ENCODE results near the gene GTF2B.

DNA sequence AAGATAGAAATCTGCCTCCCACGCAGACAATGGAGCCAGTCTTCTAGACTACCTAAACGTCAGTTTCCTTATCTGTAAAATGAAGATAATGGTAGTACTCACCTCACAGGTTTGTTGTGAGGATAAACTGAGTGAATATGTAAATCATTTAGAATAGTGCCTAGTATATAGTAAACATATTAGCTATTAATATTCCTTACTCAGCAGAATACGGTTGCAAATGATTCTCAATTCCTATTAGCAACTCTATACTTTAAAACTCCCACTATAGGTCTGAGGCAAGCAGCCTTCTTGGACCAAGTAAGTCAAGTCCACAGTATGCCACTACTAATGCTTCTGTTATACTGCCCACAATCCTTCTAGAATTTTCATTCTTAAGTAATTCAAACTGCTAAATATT, 5.4 kb downstream of the GTF2B start:
- TF ChIP-seq, protein P1, sequence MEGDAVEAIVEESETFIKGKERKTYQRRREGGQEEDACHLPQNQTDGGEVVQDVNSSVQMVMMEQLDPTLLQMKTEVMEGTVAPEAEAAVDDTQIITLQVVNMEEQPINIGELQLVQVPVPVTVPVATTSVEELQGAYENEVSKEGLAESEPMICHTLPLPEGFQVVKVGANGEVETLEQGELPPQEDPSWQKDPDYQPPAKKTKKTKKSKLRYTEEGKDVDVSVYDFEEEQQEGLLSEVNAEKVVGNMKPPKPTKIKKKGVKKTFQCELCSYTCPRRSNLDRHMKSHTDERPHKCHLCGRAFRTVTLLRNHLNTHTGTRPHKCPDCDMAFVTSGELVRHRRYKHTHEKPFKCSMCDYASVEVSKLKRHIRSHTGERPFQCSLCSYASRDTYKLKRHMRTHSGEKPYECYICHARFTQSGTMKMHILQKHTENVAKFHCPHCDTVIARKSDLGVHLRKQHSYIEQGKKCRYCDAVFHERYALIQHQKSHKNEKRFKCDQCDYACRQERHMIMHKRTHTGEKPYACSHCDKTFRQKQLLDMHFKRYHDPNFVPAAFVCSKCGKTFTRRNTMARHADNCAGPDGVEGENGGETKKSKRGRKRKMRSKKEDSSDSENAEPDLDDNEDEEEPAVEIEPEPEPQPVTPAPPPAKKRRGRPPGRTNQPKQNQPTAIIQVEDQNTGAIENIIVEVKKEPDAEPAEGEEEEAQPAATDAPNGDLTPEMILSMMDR (IDR thresholded peaks at IDR 0.05): no peak
- no peak for TF ChIP-seq POLR2A (IDR thresholded peaks at IDR 0.05)
- TF ChIP-seq EP300 (IDR thresholded peaks at IDR 0.05): no peak
